ENCODE measurements around the gene DYRK2.

DYRK2 gene

GRCh38 chr12:67649570-67650387 is 1.2 kb downstream of the DYRK2 start:
- peak overlapping the region; percentile 83 for H3K4me3 ChIP-seq (ENCODE audit: low read depth, low read length)
- TF ChIP-seq CTCF (IDR thresholded peaks at IDR 0.05; ENCODE audit: low read depth, low read length) = no peak

- peak overlapping the region; percentile 83 for H3K4me3 ChIP-seq (ENCODE audit: low read depth, low read length)
- no peak for TF ChIP-seq CTCF (IDR thresholded peaks at IDR 0.05; ENCODE audit: low read depth, low read length)
Measured at GRCh38 chr12:67650388-67651131, 2.0 kb downstream of the DYRK2 start.

GRCh38 chr12:67651132-67651695 is 2.7 kb downstream of the DYRK2 start:
- H3K4me3 ChIP-seq (ENCODE audit: low read depth, low read length) = peak overlapping the region; percentile 83
- no peak for TF ChIP-seq CTCF (IDR thresholded peaks at IDR 0.05; ENCODE audit: low read depth, low read length)

- TF ChIP-seq CTCF (IDR thresholded peaks at IDR 0.05; ENCODE audit: low read depth, low read length) = no peak
- no peak overlapping the region for H3K4me3 ChIP-seq (ENCODE audit: low read depth, low read length)
Measured at GRCh38 chr12:67655829-67656228, 7.3 kb downstream of the DYRK2 start.

GRCh38 chr12:67656251-67656650 is 7.7 kb downstream of the DYRK2 start:
- H3K4me3 ChIP-seq (ENCODE audit: low read depth, low read length) = no peak overlapping the region
- no peak for TF ChIP-seq CTCF (IDR thresholded peaks at IDR 0.05; ENCODE audit: low read depth, low read length)

- no peak for TF ChIP-seq CTCF (IDR thresholded peaks at IDR 0.05; ENCODE audit: low read depth, low read length)
- H3K4me3 ChIP-seq (ENCODE audit: low read depth, low read length) = no peak overlapping the region
Measured at GRCh38 chr12:67658486-67658885, 9.9 kb downstream of the DYRK2 start.

GRCh38 chr12:67659292-67659691 is 10.7 kb downstream of the DYRK2 start:
- no peak overlapping the region for H3K4me3 ChIP-seq (ENCODE audit: low read depth, low read length)
- no peak for TF ChIP-seq CTCF (IDR thresholded peaks at IDR 0.05; ENCODE audit: low read depth, low read length)

Data from WI38 (cell line).